WTC11 (cell line): Measurements from ENCODE around the gene TNS3. TPM values are rescaled to one million over a fixed set of nuclear protein-coding genes. Genes with fewer than 3 reads are reported as not detected.

Experiments used
- ATAC-seq: fragments of 200-7000 bp; cut with Tn5 transposase; 2 replicates; pipeline ENCODE4 v1.10.0; 2021; ENCODE audit warnings: mild to moderate bottlenecking, moderate library complexity
- CTCF ChIA-PET: fragments of 300-600 bp; sonication (Branson Sonifier 250); formaldehyde crosslinking; loops from one replicate; lab custom pipeline; 2021; ENCODE audit warnings: antibody characterized with exemption; lab: Charles Lee
- POLR2A ChIA-PET: fragments of 350-600 bp; sonication (Branson Sonifier 250); formaldehyde crosslinking; loops from one replicate; lab custom pipeline; 2021; ENCODE audit warnings: antibody characterized with exemption; lab: Charles Lee
- DNase-seq: peaks from one replicate; pipeline ENCODE4 v3.0.0; 2021; ENCODE audit warnings: low spot score
- H3K27ac Mint-ChIP-seq: 2 replicates; pipeline ENCODE4 v1.8.0; 2021; ENCODE audit warnings: mixed read lengths
- H3K27me3 Mint-ChIP-seq: 2 replicates; pipeline ENCODE4 v1.8.0; 2021; ENCODE audit warnings: low read depth, mild to moderate bottlenecking, moderate library complexity, mixed read lengths
- H3K36me3 Mint-ChIP-seq: 2 replicates; pipeline ENCODE4 v1.8.0; 2021; ENCODE audit warnings: mixed read lengths
- H3K4me1 Mint-ChIP-seq: 2 replicates; pipeline ENCODE4 v1.8.0; 2022; ENCODE audit warnings: mixed read lengths
- H3K4me3 Mint-ChIP-seq: 2 replicates; pipeline ENCODE4 v1.8.0; 2021; ENCODE audit warnings: mild to moderate bottlenecking, moderate library complexity, mixed read lengths
- H3K9me3 Mint-ChIP-seq: 2 replicates; pipeline ENCODE4 v1.8.0; 2021; ENCODE audit warnings: mixed read lengths
- ESRRA ChIP-seq: sonication (generic); formaldehyde crosslinking; IDR thresholded peaks from 2 replicates; pipeline ENCODE4 v1.8.1; 2022; ENCODE audit warnings: mild to moderate bottlenecking, missing genetic modification reagents, borderline replicate concordance
- ETV6 ChIP-seq: sonication (generic); formaldehyde crosslinking; IDR thresholded peaks from 2 replicates; pipeline ENCODE4 v1.8.1; 2022; ENCODE audit warnings: mild to moderate bottlenecking, missing genetic modification reagents
- FOXJ3 ChIP-seq: sonication (generic); formaldehyde crosslinking; IDR thresholded peaks from 2 replicates; pipeline ENCODE4 v1.9.0; 2021; ENCODE audit warnings: missing genetic modification reagents, mild to moderate bottlenecking, borderline replicate concordance
- GTF2I ChIP-seq: fragments of 250-450 bp; sonication (Bioruptor Pico); conservative IDR thresholded peaks from 2 replicates; pipeline ENCODE4 v1.4.0; 2021; ENCODE audit warnings: mild to moderate bottlenecking
- HMGA2 ChIP-seq: fragments of 250-450 bp; sonication (Bioruptor Pico); IDR thresholded peaks from 2 replicates; pipeline ENCODE4 v1.4.0; 2021; ENCODE audit warnings: mild to moderate bottlenecking, moderate library complexity
- JUN ChIP-seq: sonication (generic); formaldehyde crosslinking; IDR thresholded peaks from 2 replicates; pipeline ENCODE4 v1.8.0; 2023; ENCODE audit warnings: mild to moderate bottlenecking, missing genetic modification reagents
- RELA ChIP-seq: sonication (generic); formaldehyde crosslinking; IDR thresholded peaks from 2 replicates; pipeline ENCODE4 v1.8.1; 2022; ENCODE audit warnings: missing genetic modification reagents, mild to moderate bottlenecking, borderline replicate concordance
- ZNF396 ChIP-seq: fragments of 250-450 bp; sonication (Bioruptor Pico); IDR thresholded peaks from 2 replicates; pipeline ENCODE4 v1.8.0; 2021; ENCODE audit warnings: mild to moderate bottlenecking, moderate library complexity, borderline replicate concordance
- ZNF416 ChIP-seq: fragments of 250-450 bp; sonication (Bioruptor Pico); IDR thresholded peaks from 2 replicates; pipeline ENCODE4 v1.9.0; 2021; ENCODE audit warnings: mild to moderate bottlenecking, inconsistent platforms
- ZNF423 ChIP-seq: fragments of 250-450 bp; sonication (Bioruptor Pico); IDR thresholded peaks from 2 replicates; pipeline ENCODE4 v2.1.2; 2022; ENCODE audit warnings: mild to moderate bottlenecking, moderate library complexity
- total RNA-seq: library from RNA; stranded (reverse); gene quantifications from 3 replicates; pipeline ENCODE4 v1.2.3, GENCODE V29; 2021
- TF ChIP-seq, protein P1 (sequence below): sonication (generic); formaldehyde crosslinking; IDR thresholded peaks from 2 replicates; pipeline ENCODE4 v1.8.0; 2022; ENCODE audit warnings: mild to moderate bottlenecking, missing genetic modification reagents
- TF ChIP-seq, protein P2 (sequence below): fragments of 250-450 bp; sonication (Bioruptor Pico); IDR thresholded peaks from 2 replicates; pipeline ENCODE4 v1.9.0; 2021; ENCODE audit warnings: moderate library complexity, mild to moderate bottlenecking, inconsistent platforms, borderline replicate concordance
- TF ChIP-seq, protein P3 (sequence below): fragments of 250-450 bp; sonication (Bioruptor Pico); IDR thresholded peaks from 2 replicates; pipeline ENCODE4 v1.8.0; 2021; ENCODE audit warnings: mild to moderate bottlenecking
- TF ChIP-seq, protein P4 (sequence below): sonication (generic); formaldehyde crosslinking; IDR thresholded peaks from 2 replicates; pipeline ENCODE4 v1.8.1; 2022; ENCODE audit warnings: low read depth, missing genetic modification reagents, borderline replicate concordance
- TF ChIP-seq, protein P5 (sequence below): sonication (generic); formaldehyde crosslinking; IDR thresholded peaks from 2 replicates; pipeline ENCODE4 v1.8.1; 2023; ENCODE audit warnings: mild to moderate bottlenecking, missing genetic modification reagents, moderate library complexity
- TF ChIP-seq, protein P6 (sequence below): sonication (generic); formaldehyde crosslinking; IDR thresholded peaks from 2 replicates; pipeline ENCODE4 v1.8.1; 2022; ENCODE audit warnings: low read depth, mild to moderate bottlenecking, moderate library complexity, missing genetic modification reagents, borderline replicate concordance
- TF ChIP-seq, protein P7 (sequence below): sonication (generic); formaldehyde crosslinking; IDR thresholded peaks from 2 replicates; pipeline ENCODE4 v1.8.0; 2023; ENCODE audit warnings: mild to moderate bottlenecking, missing genetic modification reagents
- TF ChIP-seq, protein P8 (sequence below): fragments of 250-450 bp; sonication (Bioruptor Pico); IDR thresholded peaks from 2 replicates; pipeline ENCODE4 v2.1.2; 2022; ENCODE audit warnings: mild to moderate bottlenecking, moderate library complexity
- TF ChIP-seq, protein P9 (sequence below): sonication (generic); formaldehyde crosslinking; IDR thresholded peaks from 2 replicates; pipeline ENCODE4 v1.8.0; 2023; ENCODE audit warnings: missing genetic modification reagents, mild to moderate bottlenecking, borderline replicate concordance

The TNS3 gene
- total RNA-seq, 1 experiment from 2014 or later, result 37.7 TPM

DNA sequence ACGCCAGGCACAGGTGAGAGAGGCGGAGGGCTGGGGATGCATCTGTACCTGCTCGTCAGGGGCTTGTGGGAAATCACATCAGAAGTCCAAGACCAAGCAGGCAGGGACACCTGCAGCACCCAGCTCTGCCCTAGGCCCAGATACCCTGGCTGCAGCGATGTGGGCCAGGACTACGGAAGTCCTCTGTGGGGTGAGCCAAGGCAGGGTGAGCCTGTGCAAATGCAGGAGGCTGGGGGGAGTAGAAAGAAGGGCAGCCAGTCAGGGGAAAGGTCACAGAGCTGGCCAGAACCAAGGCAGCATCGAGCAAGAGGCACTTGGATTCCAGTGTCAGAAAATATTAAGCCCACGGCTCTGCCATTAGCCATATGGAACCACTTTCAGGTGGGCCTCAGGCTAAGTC, 85.2 kb downstream of the TNS3 start:
- ChIA-PET POLR2A (no interaction called here), CTCF (no interaction called here)
- Mint-ChIP-seq H3K4me1 (peaks cover 59% of the 10 kb centered on the region), H3K27ac (peak overlapping the region; percentile 44; the same call in 1 of the 2 replicates), H3K4me3 (no peak overlapping the region), H3K27me3 (no peaks in the 10 kb centered on the region; the same call in 1 of the 2 replicates), H3K9me3 (no peaks in the 10 kb centered on the region), H3K36me3 (no peaks in the 10 kb centered on the region)
- ATAC-seq, result no peak
- no peak for DNase-seq
- TF ChIP-seq ZNF423 (CRISPR knock-in tag), result no peak
- TF ChIP-seq, protein P1, sequence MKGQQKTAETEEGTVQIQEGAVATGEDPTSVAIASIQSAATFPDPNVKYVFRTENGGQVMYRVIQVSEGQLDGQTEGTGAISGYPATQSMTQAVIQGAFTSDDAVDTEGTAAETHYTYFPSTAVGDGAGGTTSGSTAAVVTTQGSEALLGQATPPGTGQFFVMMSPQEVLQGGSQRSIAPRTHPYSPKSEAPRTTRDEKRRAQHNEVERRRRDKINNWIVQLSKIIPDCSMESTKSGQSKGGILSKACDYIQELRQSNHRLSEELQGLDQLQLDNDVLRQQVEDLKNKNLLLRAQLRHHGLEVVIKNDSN, result no peak
- TF ChIP-seq ZNF396 (CRISPR knock-in tag), result no peak
- TF ChIP-seq ZNF416, result no peak
- TF ChIP-seq, protein P2, sequence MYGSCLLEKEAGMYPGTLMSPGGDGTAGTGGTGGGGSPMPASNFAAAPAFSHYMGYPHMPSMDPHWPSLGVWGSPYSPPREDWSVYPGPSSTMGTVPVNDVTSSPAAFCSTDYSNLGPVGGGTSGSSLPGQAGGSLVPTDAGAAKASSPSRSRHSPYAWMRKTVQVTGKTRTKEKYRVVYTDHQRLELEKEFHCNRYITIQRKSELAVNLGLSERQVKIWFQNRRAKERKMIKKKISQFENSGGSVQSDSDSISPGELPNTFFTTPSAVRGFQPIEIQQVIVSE (CRISPR knock-in tag), result no peak
- no peak for TF ChIP-seq RELA
- TF ChIP-seq ESRRA (CRISPR knock-in tag), result no peak
- no peak for TF ChIP-seq JUN (CRISPR knock-in tag)
- no peak for TF ChIP-seq ETV6 (CRISPR knock-in tag)
- TF ChIP-seq, protein P3, sequence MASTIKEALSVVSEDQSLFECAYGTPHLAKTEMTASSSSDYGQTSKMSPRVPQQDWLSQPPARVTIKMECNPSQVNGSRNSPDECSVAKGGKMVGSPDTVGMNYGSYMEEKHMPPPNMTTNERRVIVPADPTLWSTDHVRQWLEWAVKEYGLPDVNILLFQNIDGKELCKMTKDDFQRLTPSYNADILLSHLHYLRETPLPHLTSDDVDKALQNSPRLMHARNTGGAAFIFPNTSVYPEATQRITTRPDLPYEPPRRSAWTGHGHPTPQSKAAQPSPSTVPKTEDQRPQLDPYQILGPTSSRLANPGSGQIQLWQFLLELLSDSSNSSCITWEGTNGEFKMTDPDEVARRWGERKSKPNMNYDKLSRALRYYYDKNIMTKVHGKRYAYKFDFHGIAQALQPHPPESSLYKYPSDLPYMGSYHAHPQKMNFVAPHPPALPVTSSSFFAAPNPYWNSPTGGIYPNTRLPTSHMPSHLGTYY (CRISPR knock-in tag), result no peak
- TF ChIP-seq, protein P4, sequence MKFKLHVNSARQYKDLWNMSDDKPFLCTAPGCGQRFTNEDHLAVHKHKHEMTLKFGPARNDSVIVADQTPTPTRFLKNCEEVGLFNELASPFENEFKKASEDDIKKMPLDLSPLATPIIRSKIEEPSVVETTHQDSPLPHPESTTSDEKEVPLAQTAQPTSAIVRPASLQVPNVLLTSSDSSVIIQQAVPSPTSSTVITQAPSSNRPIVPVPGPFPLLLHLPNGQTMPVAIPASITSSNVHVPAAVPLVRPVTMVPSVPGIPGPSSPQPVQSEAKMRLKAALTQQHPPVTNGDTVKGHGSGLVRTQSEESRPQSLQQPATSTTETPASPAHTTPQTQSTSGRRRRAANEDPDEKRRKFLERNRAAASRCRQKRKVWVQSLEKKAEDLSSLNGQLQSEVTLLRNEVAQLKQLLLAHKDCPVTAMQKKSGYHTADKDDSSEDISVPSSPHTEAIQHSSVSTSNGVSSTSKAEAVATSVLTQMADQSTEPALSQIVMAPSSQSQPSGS, result no peak
- TF ChIP-seq, protein P5, sequence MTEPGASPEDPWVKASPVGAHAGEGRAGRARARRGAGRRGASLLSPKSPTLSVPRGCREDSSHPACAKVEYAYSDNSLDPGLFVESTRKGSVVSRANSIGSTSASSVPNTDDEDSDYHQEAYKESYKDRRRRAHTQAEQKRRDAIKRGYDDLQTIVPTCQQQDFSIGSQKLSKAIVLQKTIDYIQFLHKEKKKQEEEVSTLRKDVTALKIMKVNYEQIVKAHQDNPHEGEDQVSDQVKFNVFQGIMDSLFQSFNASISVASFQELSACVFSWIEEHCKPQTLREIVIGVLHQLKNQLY (CRISPR knock-in tag), result no peak
- TF ChIP-seq, protein P6, sequence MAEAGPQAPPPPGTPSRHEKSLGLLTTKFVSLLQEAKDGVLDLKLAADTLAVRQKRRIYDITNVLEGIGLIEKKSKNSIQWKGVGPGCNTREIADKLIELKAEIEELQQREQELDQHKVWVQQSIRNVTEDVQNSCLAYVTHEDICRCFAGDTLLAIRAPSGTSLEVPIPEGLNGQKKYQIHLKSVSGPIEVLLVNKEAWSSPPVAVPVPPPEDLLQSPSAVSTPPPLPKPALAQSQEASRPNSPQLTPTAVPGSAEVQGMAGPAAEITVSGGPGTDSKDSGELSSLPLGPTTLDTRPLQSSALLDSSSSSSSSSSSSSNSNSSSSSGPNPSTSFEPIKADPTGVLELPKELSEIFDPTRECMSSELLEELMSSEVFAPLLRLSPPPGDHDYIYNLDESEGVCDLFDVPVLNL (CRISPR knock-in tag), result no peak
- TF ChIP-seq HMGA2, result no peak
- TF ChIP-seq GTF2I (CRISPR knock-in tag), result no peak
- no peak for TF ChIP-seq FOXJ3 (CRISPR knock-in tag)
- TF ChIP-seq, protein P7, sequence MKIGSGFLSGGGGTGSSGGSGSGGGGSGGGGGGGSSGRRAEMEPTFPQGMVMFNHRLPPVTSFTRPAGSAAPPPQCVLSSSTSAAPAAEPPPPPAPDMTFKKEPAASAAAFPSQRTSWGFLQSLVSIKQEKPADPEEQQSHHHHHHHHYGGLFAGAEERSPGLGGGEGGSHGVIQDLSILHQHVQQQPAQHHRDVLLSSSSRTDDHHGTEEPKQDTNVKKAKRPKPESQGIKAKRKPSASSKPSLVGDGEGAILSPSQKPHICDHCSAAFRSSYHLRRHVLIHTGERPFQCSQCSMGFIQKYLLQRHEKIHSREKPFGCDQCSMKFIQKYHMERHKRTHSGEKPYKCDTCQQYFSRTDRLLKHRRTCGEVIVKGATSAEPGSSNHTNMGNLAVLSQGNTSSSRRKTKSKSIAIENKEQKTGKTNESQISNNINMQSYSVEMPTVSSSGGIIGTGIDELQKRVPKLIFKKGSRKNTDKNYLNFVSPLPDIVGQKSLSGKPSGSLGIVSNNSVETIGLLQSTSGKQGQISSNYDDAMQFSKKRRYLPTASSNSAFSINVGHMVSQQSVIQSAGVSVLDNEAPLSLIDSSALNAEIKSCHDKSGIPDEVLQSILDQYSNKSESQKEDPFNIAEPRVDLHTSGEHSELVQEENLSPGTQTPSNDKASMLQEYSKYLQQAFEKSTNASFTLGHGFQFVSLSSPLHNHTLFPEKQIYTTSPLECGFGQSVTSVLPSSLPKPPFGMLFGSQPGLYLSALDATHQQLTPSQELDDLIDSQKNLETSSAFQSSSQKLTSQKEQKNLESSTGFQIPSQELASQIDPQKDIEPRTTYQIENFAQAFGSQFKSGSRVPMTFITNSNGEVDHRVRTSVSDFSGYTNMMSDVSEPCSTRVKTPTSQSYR (CRISPR knock-in tag), result no peak
- TF ChIP-seq, protein P8, sequence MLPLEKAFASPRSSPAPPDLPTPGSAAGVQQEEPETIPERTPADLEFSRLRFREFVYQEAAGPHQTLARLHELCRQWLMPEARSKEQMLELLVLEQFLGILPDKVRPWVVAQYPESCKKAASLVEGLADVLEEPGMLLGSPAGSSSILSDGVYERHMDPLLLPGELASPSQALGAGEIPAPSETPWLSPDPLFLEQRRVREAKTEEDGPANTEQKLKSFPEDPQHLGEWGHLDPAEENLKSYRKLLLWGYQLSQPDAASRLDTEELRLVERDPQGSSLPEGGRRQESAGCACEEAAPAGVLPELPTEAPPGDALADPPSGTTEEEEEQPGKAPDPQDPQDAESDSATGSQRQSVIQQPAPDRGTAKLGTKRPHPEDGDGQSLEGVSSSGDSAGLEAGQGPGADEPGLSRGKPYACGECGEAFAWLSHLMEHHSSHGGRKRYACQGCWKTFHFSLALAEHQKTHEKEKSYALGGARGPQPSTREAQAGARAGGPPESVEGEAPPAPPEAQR (CRISPR knock-in tag), result no peak
- TF ChIP-seq, protein P9, sequence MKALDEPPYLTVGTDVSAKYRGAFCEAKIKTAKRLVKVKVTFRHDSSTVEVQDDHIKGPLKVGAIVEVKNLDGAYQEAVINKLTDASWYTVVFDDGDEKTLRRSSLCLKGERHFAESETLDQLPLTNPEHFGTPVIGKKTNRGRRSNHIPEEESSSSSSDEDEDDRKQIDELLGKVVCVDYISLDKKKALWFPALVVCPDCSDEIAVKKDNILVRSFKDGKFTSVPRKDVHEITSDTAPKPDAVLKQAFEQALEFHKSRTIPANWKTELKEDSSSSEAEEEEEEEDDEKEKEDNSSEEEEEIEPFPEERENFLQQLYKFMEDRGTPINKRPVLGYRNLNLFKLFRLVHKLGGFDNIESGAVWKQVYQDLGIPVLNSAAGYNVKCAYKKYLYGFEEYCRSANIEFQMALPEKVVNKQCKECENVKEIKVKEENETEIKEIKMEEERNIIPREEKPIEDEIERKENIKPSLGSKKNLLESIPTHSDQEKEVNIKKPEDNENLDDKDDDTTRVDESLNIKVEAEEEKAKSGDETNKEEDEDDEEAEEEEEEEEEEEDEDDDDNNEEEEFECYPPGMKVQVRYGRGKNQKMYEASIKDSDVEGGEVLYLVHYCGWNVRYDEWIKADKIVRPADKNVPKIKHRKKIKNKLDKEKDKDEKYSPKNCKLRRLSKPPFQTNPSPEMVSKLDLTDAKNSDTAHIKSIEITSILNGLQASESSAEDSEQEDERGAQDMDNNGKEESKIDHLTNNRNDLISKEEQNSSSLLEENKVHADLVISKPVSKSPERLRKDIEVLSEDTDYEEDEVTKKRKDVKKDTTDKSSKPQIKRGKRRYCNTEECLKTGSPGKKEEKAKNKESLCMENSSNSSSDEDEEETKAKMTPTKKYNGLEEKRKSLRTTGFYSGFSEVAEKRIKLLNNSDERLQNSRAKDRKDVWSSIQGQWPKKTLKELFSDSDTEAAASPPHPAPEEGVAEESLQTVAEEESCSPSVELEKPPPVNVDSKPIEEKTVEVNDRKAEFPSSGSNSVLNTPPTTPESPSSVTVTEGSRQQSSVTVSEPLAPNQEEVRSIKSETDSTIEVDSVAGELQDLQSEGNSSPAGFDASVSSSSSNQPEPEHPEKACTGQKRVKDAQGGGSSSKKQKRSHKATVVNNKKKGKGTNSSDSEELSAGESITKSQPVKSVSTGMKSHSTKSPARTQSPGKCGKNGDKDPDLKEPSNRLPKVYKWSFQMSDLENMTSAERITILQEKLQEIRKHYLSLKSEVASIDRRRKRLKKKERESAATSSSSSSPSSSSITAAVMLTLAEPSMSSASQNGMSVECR (CRISPR knock-in tag), result no peak
